ENCODE measurements around the gene TMEM184A. TPM values are rescaled to one million over a fixed set of nuclear protein-coding genes. Genes with fewer than 3 reads are reported as not detected.

The TMEM184A gene
- total RNA-seq, 1 donor from 2014 or later: not detected

- no peak for DNase-seq (ENCODE audit: low read depth, low spot score)
- no peaks in the 10 kb centered on the region for H3K36me3 Mint-ChIP-seq (ENCODE audit: low read depth)
- no peak for TF ChIP-seq CTCF (conservative IDR thresholded peaks at IDR 0.05)
- no peaks in the 10 kb centered on the region for H3K9me3 Mint-ChIP-seq
- H3K27me3 Mint-ChIP-seq (ENCODE audit: low read depth): no peaks in the 10 kb centered on the region
- H3K4me3 Mint-ChIP-seq: no peak overlapping the region
- no peak overlapping the region for H3K27ac Mint-ChIP-seq (ENCODE audit: unreplicated experiment)
- H3K4me1 Mint-ChIP-seq: peaks cover 15% of the 10 kb centered on the region
These were observed 57.4 kb downstream of the TMEM184A start for GRCh38 chr7:1498370-1499305.

- Mint-ChIP-seq H3K27me3 (ENCODE audit: low read depth) (no peaks in the 10 kb centered on the region), H3K27ac (ENCODE audit: unreplicated experiment) (no peak overlapping the region), H3K4me1 (peaks cover 5% of the 10 kb centered on the region), H3K4me3 (no peak overlapping the region), H3K36me3 (ENCODE audit: low read depth) (peaks cover under 1% of the 10 kb centered on the region), H3K9me3 (no peaks in the 10 kb centered on the region)
- TF ChIP-seq CTCF (conservative IDR thresholded peaks at IDR 0.05): no peak
- no peak for DNase-seq (ENCODE audit: low read depth, low spot score)
These were observed 58.6 kb downstream of the TMEM184A start for GRCh38 chr7:1497293-1497927.

GRCh38 chr7:1496531-1497292 is 59.3 kb downstream of the TMEM184A start:
- no peak overlapping the region for H3K27ac Mint-ChIP-seq (ENCODE audit: unreplicated experiment)
- H3K9me3 Mint-ChIP-seq: no peaks in the 10 kb centered on the region
- no peak overlapping the region for H3K4me3 Mint-ChIP-seq
- TF ChIP-seq CTCF (conservative IDR thresholded peaks at IDR 0.05): no peak
- no peaks in the 10 kb centered on the region for H3K27me3 Mint-ChIP-seq (ENCODE audit: low read depth)
- DNase-seq (ENCODE audit: low read depth, low spot score): no peak
- peaks cover 2% of the 10 kb centered on the region for H3K36me3 Mint-ChIP-seq (ENCODE audit: low read depth)
- no peaks in the 10 kb centered on the region for H3K4me1 Mint-ChIP-seq

- TF ChIP-seq CTCF (conservative IDR thresholded peaks at IDR 0.05): no peak
- no peak for DNase-seq (ENCODE audit: low read depth, low spot score)
- no peaks in the 10 kb centered on the region for H3K27me3 Mint-ChIP-seq (ENCODE audit: low read depth)
- H3K36me3 Mint-ChIP-seq (ENCODE audit: low read depth): peaks cover 4% of the 10 kb centered on the region
- H3K4me3 Mint-ChIP-seq: no peak overlapping the region
- H3K9me3 Mint-ChIP-seq: no peaks in the 10 kb centered on the region
- no peak overlapping the region for H3K27ac Mint-ChIP-seq (ENCODE audit: unreplicated experiment)
- no peaks in the 10 kb centered on the region for H3K4me1 Mint-ChIP-seq
These were observed 60.3 kb downstream of the TMEM184A start for GRCh38 chr7:1495564-1496242.

Data from neural crest cell (in vitro differentiated cells).